ENCODE results near the gene GAPDH.

The GAPDH gene

GRCh38 chr12:6522193-6522592 is 12.1 kb upstream of the GAPDH start:
- peaks cover 91% of the 10 kb centered on the region for H3K36me3 ChIP-seq (ENCODE audit: control insufficient read depth, low read length)

GRCh38 chr12:6523708-6524107 is 10.6 kb upstream of the GAPDH start:
- no peak overlapping the region for H3K4me2 ChIP-seq (ENCODE audit: low read length)
- H3K4me3 ChIP-seq (ENCODE audit: low read length) = no peak overlapping the region
- no peaks in the 10 kb centered on the region for H3K9me3 ChIP-seq (ENCODE audit: control insufficient read depth, insufficient read depth, low read length)
- no peaks in the 10 kb centered on the region for H3K4me1 ChIP-seq (ENCODE audit: control insufficient read depth, low read length)
- H3K27me3 ChIP-seq (ENCODE audit: control insufficient read depth, low read length) = no peaks in the 10 kb centered on the region
- peaks cover 3% of the 10 kb centered on the region; the same call in 1 of the 2 replicates for H3K79me2 ChIP-seq (ENCODE audit: control insufficient read depth, low read length)
- no peaks in the 10 kb centered on the region for H4K20me1 ChIP-seq (ENCODE audit: control insufficient read depth, insufficient read depth, low read depth, low read length)
- peaks cover 95% of the 10 kb centered on the region for H3K36me3 ChIP-seq (ENCODE audit: control insufficient read depth, low read length)
- H3K9me2 ChIP-seq (replicated peaks; ENCODE audit: control insufficient read depth, low read length) = no peaks in the 10 kb centered on the region
- no peak overlapping the region for H3K27ac ChIP-seq (ENCODE audit: low read depth, low read length)
- peaks cover 6% of the 10 kb centered on the region for H3F3A ChIP-seq (ENCODE audit: control insufficient read depth, insufficient read depth)
- TF ChIP-seq CTCF (IDR thresholded peaks at IDR 0.05; ENCODE audit: low read depth, low read length, poor library complexity, severe bottlenecking) = no peak
- no peak for TF ChIP-seq EZH2phosphoT487 (IDR thresholded peaks at IDR 0.05; ENCODE audit: borderline replicate concordance, low read length)

More at GRCh38 chr12:6522193-6522592, 12.1 kb upstream of the GAPDH start:
- no peak overlapping the region for H3K4me3 ChIP-seq (ENCODE audit: low read length)
- H3K27me3 ChIP-seq (ENCODE audit: control insufficient read depth, low read length) = no peaks in the 10 kb centered on the region
- TF ChIP-seq CTCF (IDR thresholded peaks at IDR 0.05; ENCODE audit: low read depth, low read length, poor library complexity, severe bottlenecking) (no peak), EZH2phosphoT487 (IDR thresholded peaks at IDR 0.05; ENCODE audit: borderline replicate concordance, low read length) (no peak)
- H3K4me1 ChIP-seq (ENCODE audit: control insufficient read depth, low read length) = no peaks in the 10 kb centered on the region
- no peak overlapping the region for H3K27ac ChIP-seq (ENCODE audit: low read depth, low read length)
- no peaks in the 10 kb centered on the region for H4K20me1 ChIP-seq (ENCODE audit: control insufficient read depth, insufficient read depth, low read depth, low read length)
- H3K9me3 ChIP-seq (ENCODE audit: control insufficient read depth, insufficient read depth, low read length) = no peaks in the 10 kb centered on the region
- H3K4me2 ChIP-seq (ENCODE audit: low read length) = no peak overlapping the region
- no peaks in the 10 kb centered on the region for H3K9me2 ChIP-seq (replicated peaks; ENCODE audit: control insufficient read depth, low read length)
- peaks cover 8% of the 10 kb centered on the region; the same call in 1 of the 2 replicates for H3F3A ChIP-seq (ENCODE audit: control insufficient read depth, insufficient read depth)
- peaks cover 3% of the 10 kb centered on the region; the same call in 1 of the 2 replicates for H3K79me2 ChIP-seq (ENCODE audit: control insufficient read depth, low read length)

- no peak overlapping the region for H3K4me3 ChIP-seq (ENCODE audit: low read length)
- no peak overlapping the region for H3K27ac ChIP-seq (ENCODE audit: low read depth, low read length)
- no peak overlapping the region for H3K4me2 ChIP-seq (ENCODE audit: low read length)
- H3K27me3 ChIP-seq (ENCODE audit: control insufficient read depth, low read length) = no peaks in the 10 kb centered on the region
- H3K9me2 ChIP-seq (replicated peaks; ENCODE audit: control insufficient read depth, low read length) = no peaks in the 10 kb centered on the region
- peaks cover 98% of the 10 kb centered on the region for H3K36me3 ChIP-seq (ENCODE audit: control insufficient read depth, low read length)
- no peak for TF ChIP-seq CTCF (IDR thresholded peaks at IDR 0.05; ENCODE audit: low read depth, low read length, poor library complexity, severe bottlenecking)
- no peak for TF ChIP-seq EZH2phosphoT487 (IDR thresholded peaks at IDR 0.05; ENCODE audit: borderline replicate concordance, low read length)
- no peaks in the 10 kb centered on the region for H3K9me3 ChIP-seq (ENCODE audit: control insufficient read depth, insufficient read depth, low read length)
- no peaks in the 10 kb centered on the region for H3K4me1 ChIP-seq (ENCODE audit: control insufficient read depth, low read length)
- H3K79me2 ChIP-seq (ENCODE audit: control insufficient read depth, low read length) = 0 out of 2 replicates have a peak, but pooled peaks cover 3% of the 10 kb centered on the region
- no peaks in the 10 kb centered on the region for H4K20me1 ChIP-seq (ENCODE audit: control insufficient read depth, insufficient read depth, low read depth, low read length)
- peaks cover 7% of the 10 kb centered on the region for H3F3A ChIP-seq (ENCODE audit: control insufficient read depth, insufficient read depth)
These were observed 9.7 kb upstream of the GAPDH start for GRCh38 chr12:6524648-6525047.

Data from DOHH2 (cell line).